A172 (cell line): ENCODE data around the gene SGPP1. TPM values are rescaled to one million over a fixed set of nuclear protein-coding genes. Genes with fewer than 3 reads are reported as not detected.
"Not testable (repeated sequence)": the region's sequence is repeated elsewhere in the genome, so short reads cannot be mapped to it uniquely, and the experiment has no call there.

Experiments
- DNase-seq: peaks from one replicate; pipeline ENCODE4 v3.0.0-alpha.2; 2015; ENCODE audit warnings: low spot score
- total RNA-seq: library from RNA; depleted of rRNA; stranded (reverse); fragments of >200 nt; shearing (Covaris generic); gene quantifications from 2 replicates; pipeline ENCODE4 v1.2.3, GENCODE V29; 2014; rRNA removed

The SGPP1 gene
- total RNA-seq, 1 experiment from 2014 or later: 26.2 TPM

DNA sequence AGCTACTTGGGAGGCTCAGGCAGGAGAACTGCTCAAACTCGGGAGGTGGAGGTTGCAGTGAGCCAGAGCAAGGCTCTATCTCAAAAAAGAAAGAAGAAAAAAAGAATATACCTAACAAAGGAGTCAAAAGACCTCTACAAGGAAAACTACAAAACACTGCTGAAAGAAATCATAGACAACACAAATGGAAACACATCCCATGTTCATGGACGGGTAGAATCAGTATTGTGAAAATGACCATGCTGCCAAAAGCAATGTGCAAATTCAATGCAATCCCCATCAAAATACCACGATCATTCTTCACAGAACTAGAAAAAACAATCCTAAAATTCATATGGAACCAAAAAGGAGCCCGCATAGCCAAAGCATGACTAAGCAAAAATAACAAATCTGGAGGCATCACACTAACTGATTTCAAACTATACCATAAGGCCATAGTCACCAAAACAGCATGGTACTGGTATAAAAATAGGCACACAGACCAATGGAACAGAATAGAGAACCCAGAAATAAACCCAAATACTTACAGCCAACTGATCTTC, 91.7 kb downstream of the SGPP1 start:
- not testable (repeated sequence) for DNase-seq

Other genes with a start within 250 kb of the SGPP1 start
- 11.7 and 12.6 TPM in 2 replicates for gene PPP2R5E, start 184.7 kb downstream of the SGPP1 start, total RNA-seq
- gene WDR89, start 86.2 kb downstream of the SGPP1 start, total RNA-seq: 10.3 and 13.0 TPM in 2 replicates
- gene SYNE2, start 124.9 kb upstream of the SGPP1 start, total RNA-seq: 9.7 and 11.1 TPM in 2 replicates